ENCODE results near the gene HBEGF. TPM values are rescaled to one million over a fixed set of nuclear protein-coding genes. Genes with fewer than 3 reads are reported as not detected.

The HBEGF gene
- polyA plus RNA-seq, 3 donors, result 25.2 to 548 (median 31.6) TPM

DNA sequence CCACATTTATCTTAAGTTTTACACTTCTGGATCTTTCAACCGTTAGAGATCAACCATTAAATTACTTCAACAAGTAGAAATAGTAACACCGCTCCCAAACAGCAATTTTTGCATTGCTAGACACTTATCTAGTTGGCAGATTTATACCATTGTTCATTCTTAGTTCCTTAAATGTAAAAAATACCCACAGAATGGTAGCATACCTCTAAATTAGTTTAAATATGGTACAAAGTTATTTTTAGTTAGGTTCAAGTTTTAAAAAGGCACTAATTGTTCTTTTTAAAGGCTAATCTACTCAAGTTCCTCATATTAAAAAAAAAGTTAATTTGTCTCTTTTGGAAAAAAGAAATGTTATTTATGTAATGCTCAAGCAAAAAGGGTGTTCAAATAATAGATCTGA, 51.6 kb downstream of the HBEGF start:
- H3K9me3 Mint-ChIP-seq, result no peaks in the 10 kb centered on the region
- Histone ChIP-seq H3K9me3 (replicated peaks in 1 of 2; ENCODE audit: control insufficient read depth in 1 of 2, insufficient read depth in 1 of 2, low read length in 2 of 2) (no peaks in the 10 kb centered on the region), H3K4me3 (replicated peaks in 1 of 3; ENCODE audit: low read depth in 2 of 3, low read length in 3 of 3) (no peak overlapping the region), H3K4me2 (replicated peaks; ENCODE audit: extremely low read depth, low read length, poor library complexity, severe bottlenecking) (no peak overlapping the region), H3K27me3 (ENCODE audit: control insufficient read depth in 2 of 2, insufficient read depth in 2 of 2, low read length in 2 of 2) (no peaks in the 10 kb centered on the region), H3K36me3 (replicated peaks in 1 of 2; ENCODE audit: control insufficient read depth in 1 of 2, insufficient read depth in 2 of 2, low read length in 2 of 2) (peaks cover 7 to 40% of the 10 kb centered on the region in 2 donors), H3K27ac (ENCODE audit: low read depth in 1 of 2, low read length in 2 of 2) (no peak overlapping the region), H3K9ac (ENCODE audit: insufficient read depth, low read length, poor library complexity, severe bottlenecking) (no peak overlapping the region), H3K4me1 (ENCODE audit: control insufficient read depth in 1 of 2, insufficient read depth in 2 of 2, low read length in 2 of 2) (peaks cover 11 to 23% of the 10 kb centered on the region in 2 donors), H3K79me2 (ENCODE audit: insufficient read depth, low read length) (peaks cover 100% of the 10 kb centered on the region), H4K20me1 (ENCODE audit: insufficient read depth, low read length) (no peaks in the 10 kb centered on the region), H2AFZ (ENCODE audit: insufficient read depth, low read depth, low read length, poor library complexity, severe bottlenecking) (no peak overlapping the region)
- H3K4me3 Mint-ChIP-seq, result no peak overlapping the region
- no peaks in the 10 kb centered on the region for H3K27me3 Mint-ChIP-seq (ENCODE audit: low read depth in 3 of 3)
- H3K27ac Mint-ChIP-seq, result no peak overlapping the region
- peaks cover 33% of the 10 kb centered on the region for H3K4me1 Mint-ChIP-seq
- intact Hi-C loops (cut with micrococcal nuclease), result no loop called here
- DNase-seq, result no peak
- TF ChIP-seq, protein P1, sequence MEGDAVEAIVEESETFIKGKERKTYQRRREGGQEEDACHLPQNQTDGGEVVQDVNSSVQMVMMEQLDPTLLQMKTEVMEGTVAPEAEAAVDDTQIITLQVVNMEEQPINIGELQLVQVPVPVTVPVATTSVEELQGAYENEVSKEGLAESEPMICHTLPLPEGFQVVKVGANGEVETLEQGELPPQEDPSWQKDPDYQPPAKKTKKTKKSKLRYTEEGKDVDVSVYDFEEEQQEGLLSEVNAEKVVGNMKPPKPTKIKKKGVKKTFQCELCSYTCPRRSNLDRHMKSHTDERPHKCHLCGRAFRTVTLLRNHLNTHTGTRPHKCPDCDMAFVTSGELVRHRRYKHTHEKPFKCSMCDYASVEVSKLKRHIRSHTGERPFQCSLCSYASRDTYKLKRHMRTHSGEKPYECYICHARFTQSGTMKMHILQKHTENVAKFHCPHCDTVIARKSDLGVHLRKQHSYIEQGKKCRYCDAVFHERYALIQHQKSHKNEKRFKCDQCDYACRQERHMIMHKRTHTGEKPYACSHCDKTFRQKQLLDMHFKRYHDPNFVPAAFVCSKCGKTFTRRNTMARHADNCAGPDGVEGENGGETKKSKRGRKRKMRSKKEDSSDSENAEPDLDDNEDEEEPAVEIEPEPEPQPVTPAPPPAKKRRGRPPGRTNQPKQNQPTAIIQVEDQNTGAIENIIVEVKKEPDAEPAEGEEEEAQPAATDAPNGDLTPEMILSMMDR (IDR thresholded peaks at IDR 0.05), result no peak
- H3K36me3 Mint-ChIP-seq, result peaks cover 30 to 37% of the 10 kb centered on the region in 2 donors
- 0% methylated on average over 1 of the region's 2 CpGs for WGBS (ENCODE audit: insufficient coverage)

DNA sequence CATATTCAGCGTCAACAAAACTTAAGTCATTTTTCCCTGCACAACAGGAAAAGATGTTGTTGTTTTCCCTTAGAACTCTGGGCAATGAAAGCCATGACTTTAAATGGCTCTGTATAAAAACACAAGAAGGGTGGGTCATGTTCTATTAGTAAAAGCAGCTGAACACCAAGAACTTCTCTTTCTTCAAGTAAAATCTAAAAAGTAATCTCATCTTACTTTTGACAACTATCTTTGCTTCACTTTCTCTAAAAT, 52.6 kb downstream of the HBEGF start:
- H3K27me3 ChIP-seq (ENCODE audit: control insufficient read depth in 2 of 2, insufficient read depth in 2 of 2, low read length in 2 of 2), result no peaks in the 10 kb centered on the region
- Mint-ChIP-seq H3K4me3 (no peak overlapping the region), H3K4me1 (peaks cover 37% of the 10 kb centered on the region), H3K36me3 (peaks cover 20 to 35% of the 10 kb centered on the region in 2 donors), H3K9me3 (no peaks in the 10 kb centered on the region), H3K27ac (peak overlapping the region in 3 of 7 donors; percentile 32 to 57 (median 48)), H3K27me3 (ENCODE audit: low read depth in 3 of 3) (no peaks in the 10 kb centered on the region)
- no peaks in the 10 kb centered on the region for H3K9me3 ChIP-seq (replicated peaks in 1 of 2; ENCODE audit: control insufficient read depth in 1 of 2, insufficient read depth in 1 of 2, low read length in 2 of 2)
- H3K27ac ChIP-seq (ENCODE audit: low read depth in 1 of 2, low read length in 2 of 2), result no peak overlapping the region
- H3K36me3 ChIP-seq (replicated peaks in 1 of 2; ENCODE audit: control insufficient read depth in 1 of 2, insufficient read depth in 2 of 2, low read length in 2 of 2), result peaks cover 3 to 30% of the 10 kb centered on the region in 2 donors
- DNase-seq, result no peak
- H3K4me1 ChIP-seq (ENCODE audit: control insufficient read depth in 1 of 2, insufficient read depth in 2 of 2, low read length in 2 of 2), result peaks cover 11 to 23% of the 10 kb centered on the region in 2 donors
- intact Hi-C loops (cut with micrococcal nuclease), result no loop called here
- WGBS (ENCODE audit: insufficient coverage), result no CpG with 5 or more reads among the region's 1 CpG
- H3K9ac ChIP-seq (ENCODE audit: insufficient read depth, low read length, poor library complexity, severe bottlenecking), result no peak overlapping the region
- no peak overlapping the region for H3K4me3 ChIP-seq (replicated peaks in 1 of 3; ENCODE audit: low read depth in 2 of 3, low read length in 3 of 3)
- no peak overlapping the region for H3K4me2 ChIP-seq (replicated peaks; ENCODE audit: extremely low read depth, low read length, poor library complexity, severe bottlenecking)
- peaks cover 100% of the 10 kb centered on the region for H3K79me2 ChIP-seq (ENCODE audit: insufficient read depth, low read length)
- H4K20me1 ChIP-seq (ENCODE audit: insufficient read depth, low read length), result no peaks in the 10 kb centered on the region
- H2AFZ ChIP-seq (ENCODE audit: insufficient read depth, low read depth, low read length, poor library complexity, severe bottlenecking), result no peak overlapping the region
- TF ChIP-seq, protein P1 (IDR thresholded peaks at IDR 0.05), result no peak
